ENCODE measurements around the gene AARS2. TPM values are rescaled to one million over a fixed set of nuclear protein-coding genes. Genes with fewer than 3 reads are reported as not detected.

The AARS2 gene
- total and polyA plus RNA-seq, 10 of the 15 experiments (the other 5 are each of a cell fraction or from before 2014, with no cell fraction given): 0.71 to 18.3 (median 12.7) TPM

GRCh38 chr6:44310241-44310640, 2.9 kb downstream of the AARS2 start:
- Histone ChIP-seq H3K4me1 (ENCODE audit: control insufficient read depth, insufficient read depth, low read length) (peaks cover 5% of the 10 kb centered on the region), H2AFZ (ENCODE audit: control insufficient read depth, low read depth, low read length) (no peak overlapping the region), H3K9ac (ENCODE audit: control insufficient read depth, insufficient read depth, low read length) (no peak overlapping the region), H3K79me2 (ENCODE audit: control insufficient read depth, insufficient read depth, low read length) (peaks cover 11% of the 10 kb centered on the region), H3K4me3 (no peak overlapping the region), H4K20me1 (ENCODE audit: control insufficient read depth, insufficient read depth) (no peaks in the 10 kb centered on the region), H3K36me3 (ENCODE audit: control insufficient read depth in 2 of 2, insufficient read depth in 2 of 2, low read length in 1 of 2) (peaks cover 6 to 14% of the 10 kb centered on the region in 2 experiments), H3K4me2 (ENCODE audit: control insufficient read depth, insufficient read depth) (no peak overlapping the region), H3K9me3 (replicated peaks; ENCODE audit: control insufficient read depth, insufficient read depth, low read length) (no peaks in the 10 kb centered on the region), H3K27ac (ENCODE audit: control insufficient read depth, insufficient read depth) (no peak overlapping the region), H3K27me3 (replicated peaks in 1 of 2; ENCODE audit: control insufficient read depth in 2 of 2, insufficient read depth in 2 of 2, low read length in 1 of 2) (no peaks in the 10 kb centered on the region)
- in situ Hi-C loops (cut with MboI) (no loop called here), intact Hi-C loops (cut with micrococcal nuclease; ENCODE audit: unreplicated experiment) (no loop called here)
- DNase-seq (ENCODE audit: low read depth, low spot score) (no peak), FAIRE-seq (no peak), ATAC-seq (no peak)
- WGBS (ENCODE audit: insufficient coverage, insufficient replicate concordance, low lambda C conversion rate, missing lambda C conversion rate): 75% methylated on average over 3 of the region's 3 CpGs
- ChIA-PET SMC1A (ENCODE audit: uncharacterized antibody, unreplicated experiment) (no interaction called here), RAD21 (ENCODE audit: unreplicated experiment) (no interaction called here), POLR2A (no interaction called here), CTCF (interaction anchor here (0.9 to 7.4 kb wide), 3 partner anchors 29 to 43 kb away, joined by 4 to 87 read pairs (median 5); partner anchors contain the start of genes NFKBIE and TMEM151B)
- no TSS peak for BruUV-seq (replicated peaks)
- no peak for TF ChIP-seq ATF2 (IDR thresholded peaks at IDR 0.05; ENCODE audit: low read length)
- TF ChIP-seq SMARCA5 (IDR thresholded peaks at IDR 0.05): no peak
- no peak for TF ChIP-seq SRF (IDR thresholded peaks at IDR 0.05; ENCODE audit: low read depth in 2 of 2, low read length in 2 of 2)
- no peak for TF ChIP-seq SREBF2 (IDR thresholded peaks at IDR 0.05; ENCODE audit: low read length)
- no peak for TF ChIP-seq BCL11A (IDR thresholded peaks at IDR 0.05; ENCODE audit: low read depth, low read length)
- TF ChIP-seq MAX (IDR thresholded peaks at IDR 0.05; ENCODE audit: low read depth, low read length): no peak
- TF ChIP-seq ZNF274 (IDR thresholded peaks at IDR 0.05; ENCODE audit: insufficient read depth, insufficient read length): no peak
- TF ChIP-seq GATAD2B (conservative IDR thresholded peaks at IDR 0.05; ENCODE audit: low read depth): no peak
- no peak for TF ChIP-seq MXI1 (IDR thresholded peaks at IDR 0.05; ENCODE audit: low read depth, low read length)
- TF ChIP-seq JUNB (IDR thresholded peaks at IDR 0.05): no peak
- TF ChIP-seq TAF1 (IDR thresholded peaks at IDR 0.05; ENCODE audit: borderline replicate concordance, low read depth, low read length): no peak
- TF ChIP-seq SREBF1 (IDR thresholded peaks at IDR 0.05; ENCODE audit: low read length): no peak
- no peak for TF ChIP-seq KLF5 (IDR thresholded peaks at IDR 0.05; ENCODE audit: partially characterized antibody)
- TF ChIP-seq SIX5 (IDR thresholded peaks at IDR 0.05; ENCODE audit: low read depth, low read length, severe bottlenecking): no peak
- no peak for TF ChIP-seq HDAC6 (IDR thresholded peaks at IDR 0.05; ENCODE audit: unreplicated experiment)
- no peak for TF ChIP-seq MEF2B (IDR thresholded peaks at IDR 0.05; ENCODE audit: partially characterized antibody, poor library complexity, severe bottlenecking)
- TF ChIP-seq STAT1 (conservative IDR thresholded peaks at IDR 0.05): no peak
- no peak for TF ChIP-seq BACH1 (IDR thresholded peaks at IDR 0.05; ENCODE audit: borderline replicate concordance)
- TF ChIP-seq ZNF207 (IDR thresholded peaks at IDR 0.05; ENCODE audit: borderline replicate concordance): no peak
